GM18517 (cell line): ENCODE data around the gene C22orf39.

Source experiments
- ATAC-seq: cut with Tn5 transposase; IDR thresholded peaks from one replicate; pipeline ENCODE4 v1.9.1; 2021; ENCODE audit warnings: mild to moderate bottlenecking, moderate library complexity; ENCODE audit not compliant: unreplicated experiment

The C22orf39 gene, protein sequence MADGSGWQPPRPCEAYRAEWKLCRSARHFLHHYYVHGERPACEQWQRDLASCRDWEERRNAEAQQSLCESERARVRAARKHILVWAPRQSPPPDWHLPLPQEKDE

DNA sequence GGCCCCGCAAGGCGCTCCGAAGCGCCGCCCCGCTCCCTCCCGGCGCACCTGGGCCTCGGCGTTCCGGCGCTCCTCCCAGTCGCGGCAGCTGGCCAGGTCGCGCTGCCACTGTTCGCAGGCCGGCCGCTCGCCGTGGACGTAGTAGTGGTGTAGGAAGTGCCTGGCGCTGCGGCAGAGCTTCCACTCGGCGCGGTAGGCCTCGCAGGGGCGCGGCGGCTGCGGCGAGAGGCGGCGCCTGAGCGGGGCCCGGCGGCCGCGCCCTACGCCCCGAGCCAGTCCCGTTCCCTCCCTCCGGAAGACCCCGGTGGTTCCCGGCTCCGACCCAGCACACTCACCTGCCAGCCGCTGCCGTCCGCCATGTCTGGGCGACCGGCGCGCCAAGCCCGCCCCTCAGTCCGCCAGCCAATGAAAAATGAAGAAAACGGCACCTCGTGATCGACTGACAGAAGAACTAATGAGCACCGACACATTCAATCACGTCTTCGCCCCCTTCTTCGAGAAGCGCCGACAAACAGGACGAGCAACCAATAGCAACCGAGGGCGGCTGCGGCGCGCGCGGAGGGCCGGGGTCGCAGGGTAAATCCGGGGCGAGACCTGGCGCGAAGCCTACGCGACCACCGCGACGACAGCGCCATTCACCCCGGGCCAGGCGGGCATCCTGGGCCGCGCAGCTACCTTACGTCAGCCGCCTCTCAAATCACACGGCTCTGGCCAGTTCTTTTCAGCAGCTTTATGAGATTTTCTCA, at the start of gene C22orf39:
Gene C22orf39 (minus strand): TSS at position 382 of the 746 bp plus-strand sequence. CDS start 23 bp downstream, at position 359.
- peak; percentile 83 for ATAC-seq

DNA sequence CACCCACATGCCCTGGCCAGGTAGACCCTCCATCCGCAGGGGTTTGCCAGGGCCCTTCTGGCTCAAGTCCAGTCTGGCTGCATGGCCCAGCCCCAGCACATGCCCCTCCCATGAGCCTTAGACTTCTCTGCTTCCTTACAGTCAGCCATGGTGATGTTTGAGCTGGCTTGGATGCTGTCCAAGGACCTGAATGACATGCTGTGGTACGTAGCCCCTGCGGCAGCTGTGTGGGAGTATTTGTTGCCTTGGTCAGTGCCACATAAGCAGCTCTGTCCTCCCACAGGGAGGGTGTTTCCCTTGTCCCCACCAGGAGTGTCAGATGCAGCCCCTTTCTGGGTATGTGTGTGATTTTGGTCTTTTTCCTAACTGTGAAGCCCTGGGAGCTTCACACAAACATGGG, 49.7 kb upstream of the C22orf39 start:
- no peak for ATAC-seq

DNA sequence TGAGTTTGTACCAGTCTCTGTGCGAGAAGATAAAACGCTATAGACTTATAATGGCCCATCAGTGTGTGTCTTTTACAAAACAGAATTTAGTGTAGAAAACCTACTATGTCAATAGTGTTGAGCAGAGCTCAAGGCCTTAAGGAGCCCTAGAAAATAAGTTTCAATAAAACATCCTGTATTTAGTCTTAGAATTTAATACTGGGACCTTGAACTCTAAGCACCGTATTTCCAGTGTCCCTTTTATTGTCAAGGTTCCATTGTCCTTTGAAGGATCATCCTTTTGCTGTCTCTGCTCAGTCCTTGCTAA, 48.8 kb upstream of the C22orf39 start:
- ATAC-seq, result no peak

DNA sequence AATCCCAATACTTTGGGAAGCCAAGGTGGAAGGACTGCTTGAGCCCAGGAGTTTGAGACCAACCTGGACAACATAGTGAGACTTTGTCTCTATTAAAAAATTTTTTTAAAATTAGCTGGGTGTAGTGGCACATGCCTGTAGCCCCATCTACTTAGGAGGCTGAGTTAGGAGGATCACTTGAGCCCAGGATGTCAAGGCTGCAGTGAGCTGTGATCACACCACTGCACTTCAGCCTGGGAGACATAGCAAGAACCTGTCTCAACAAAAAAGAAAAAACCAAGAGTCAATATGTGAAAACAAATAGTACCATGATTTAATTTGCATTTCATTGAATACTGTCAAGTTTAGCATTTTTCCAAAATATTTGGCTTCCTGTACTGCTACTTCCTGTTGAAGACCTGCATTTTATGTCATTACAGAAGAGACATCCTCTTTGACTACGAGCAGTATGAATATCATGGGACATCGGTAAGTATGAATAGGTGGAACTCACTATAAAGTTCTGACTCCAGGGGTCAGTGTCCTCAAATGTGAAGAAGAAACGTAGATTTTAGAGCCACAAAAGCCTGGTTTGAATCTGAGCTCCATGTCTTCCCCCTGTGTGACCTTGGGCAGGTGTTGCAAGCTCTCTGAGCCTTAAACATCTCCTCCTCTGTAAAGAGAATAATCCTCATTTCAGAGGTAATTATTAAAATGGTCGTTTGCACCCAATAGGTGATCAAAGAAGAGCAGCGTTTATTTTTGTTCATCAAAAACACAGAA, 48.2 kb upstream of the C22orf39 start:
- no peak for ATAC-seq

DNA sequence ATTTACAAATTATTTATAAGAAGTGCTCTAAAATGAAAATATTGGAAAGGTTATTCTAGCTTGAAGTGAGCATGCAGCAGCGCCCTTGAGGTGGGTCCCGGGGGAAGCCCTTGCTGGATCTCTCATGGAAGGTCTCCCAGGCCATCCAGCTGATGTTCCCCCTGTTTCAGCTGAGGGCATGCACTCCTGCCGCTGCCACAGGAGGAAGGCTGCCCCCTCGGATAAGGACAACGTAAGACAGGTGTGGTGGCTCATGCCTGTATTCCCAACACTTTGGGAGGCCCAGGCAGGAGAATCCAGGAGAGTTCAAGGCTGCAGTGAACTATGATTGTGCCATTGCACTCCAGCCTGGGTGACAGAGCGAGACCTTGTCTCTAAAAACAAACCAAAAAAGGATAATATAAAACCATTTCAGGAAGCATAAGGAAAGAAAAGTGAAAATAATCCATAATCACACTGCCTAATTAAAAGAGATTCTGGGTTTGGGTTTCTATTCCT, 47.2 kb upstream of the C22orf39 start:
- no peak for ATAC-seq

DNA sequence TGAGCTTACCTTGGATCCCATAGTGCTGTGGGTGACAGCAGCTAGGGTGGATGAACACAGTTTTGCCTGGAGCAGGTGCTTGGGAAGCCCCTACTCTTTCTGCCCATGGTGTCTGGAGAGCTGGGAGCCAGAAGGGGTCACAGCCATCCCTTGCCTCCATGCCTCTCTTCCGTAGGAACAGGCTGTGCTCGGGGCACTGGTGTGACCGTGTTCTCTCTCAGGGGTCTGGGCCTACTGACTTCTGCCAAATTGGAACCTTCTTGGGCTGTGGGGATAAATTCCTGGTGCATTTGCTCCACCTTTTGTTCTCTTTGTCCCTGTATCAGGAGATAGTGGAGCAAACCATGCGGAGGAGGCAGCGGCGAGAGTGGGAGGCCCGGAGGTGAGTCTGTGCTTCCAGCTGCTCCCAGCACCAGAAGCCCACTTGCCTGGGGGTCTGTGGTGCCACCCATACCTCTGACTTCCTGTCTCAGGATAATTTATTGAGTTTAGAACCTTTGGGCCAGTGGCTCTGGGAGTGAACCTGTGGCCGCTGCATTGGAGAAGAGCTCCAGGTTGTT, 46.6 kb upstream of the C22orf39 start:
- ATAC-seq, result no peak

DNA sequence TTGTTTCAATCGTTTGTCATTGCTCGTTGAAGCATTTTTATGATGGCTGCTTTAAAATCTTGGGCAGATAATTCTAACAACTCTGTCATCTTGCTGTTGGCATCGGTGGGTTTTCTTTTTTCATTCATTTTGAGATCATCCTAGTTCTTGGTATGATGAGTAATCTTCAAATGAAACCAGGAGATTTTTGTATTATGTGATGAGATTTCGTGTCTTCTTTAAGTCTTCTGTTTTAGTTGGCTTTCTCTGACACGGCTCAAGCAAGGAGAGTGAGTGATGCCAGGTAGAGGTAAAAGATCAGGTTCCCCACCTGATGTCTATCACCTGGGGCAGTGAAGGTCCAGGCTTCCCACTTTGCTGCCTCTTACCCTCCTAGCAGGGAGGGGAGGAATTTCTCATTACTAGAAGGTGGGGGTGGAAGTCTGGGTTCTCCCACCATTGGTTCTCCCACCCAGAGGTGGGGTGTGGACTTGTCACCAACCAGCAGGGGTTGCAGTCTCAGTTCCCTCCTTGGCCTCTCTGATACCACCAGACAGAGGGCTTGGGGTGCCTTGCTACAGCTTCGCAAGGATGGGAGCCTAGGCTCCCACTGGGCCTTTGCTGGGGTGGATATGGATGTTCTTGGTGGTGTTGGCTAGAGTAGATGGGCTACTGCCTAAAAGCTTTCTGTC, 45.1 kb upstream of the C22orf39 start:
- ATAC-seq, result no peak

DNA sequence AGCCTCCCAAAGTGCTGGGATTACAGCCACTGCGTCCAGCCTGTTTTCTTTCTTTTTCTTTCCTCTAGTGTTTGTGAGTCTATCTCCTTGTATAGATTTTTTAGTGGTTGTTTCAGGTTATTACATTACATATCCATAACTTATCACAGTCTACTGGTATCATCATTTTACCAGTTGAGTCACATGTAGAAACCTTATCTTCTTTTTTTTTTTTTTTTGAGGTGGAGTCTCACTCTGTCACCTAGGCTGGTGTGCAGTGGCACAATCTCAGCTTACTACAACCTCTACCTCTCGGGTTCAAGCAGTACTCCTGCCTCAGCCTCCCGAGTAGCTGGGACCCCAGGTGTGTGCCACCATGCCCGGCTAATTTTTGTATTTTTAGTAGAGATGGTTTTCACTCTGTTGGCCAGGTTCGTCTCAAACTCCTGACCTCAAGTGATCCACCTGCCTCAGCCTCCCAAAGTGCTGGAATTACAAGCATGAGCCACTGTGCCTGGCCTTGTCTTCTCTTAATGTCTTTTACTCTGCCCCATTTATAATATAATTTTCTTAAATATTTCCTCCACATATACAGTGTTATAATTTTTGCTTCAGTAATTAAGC, 43.2 kb upstream of the C22orf39 start:
- ATAC-seq, result no peak

DNA sequence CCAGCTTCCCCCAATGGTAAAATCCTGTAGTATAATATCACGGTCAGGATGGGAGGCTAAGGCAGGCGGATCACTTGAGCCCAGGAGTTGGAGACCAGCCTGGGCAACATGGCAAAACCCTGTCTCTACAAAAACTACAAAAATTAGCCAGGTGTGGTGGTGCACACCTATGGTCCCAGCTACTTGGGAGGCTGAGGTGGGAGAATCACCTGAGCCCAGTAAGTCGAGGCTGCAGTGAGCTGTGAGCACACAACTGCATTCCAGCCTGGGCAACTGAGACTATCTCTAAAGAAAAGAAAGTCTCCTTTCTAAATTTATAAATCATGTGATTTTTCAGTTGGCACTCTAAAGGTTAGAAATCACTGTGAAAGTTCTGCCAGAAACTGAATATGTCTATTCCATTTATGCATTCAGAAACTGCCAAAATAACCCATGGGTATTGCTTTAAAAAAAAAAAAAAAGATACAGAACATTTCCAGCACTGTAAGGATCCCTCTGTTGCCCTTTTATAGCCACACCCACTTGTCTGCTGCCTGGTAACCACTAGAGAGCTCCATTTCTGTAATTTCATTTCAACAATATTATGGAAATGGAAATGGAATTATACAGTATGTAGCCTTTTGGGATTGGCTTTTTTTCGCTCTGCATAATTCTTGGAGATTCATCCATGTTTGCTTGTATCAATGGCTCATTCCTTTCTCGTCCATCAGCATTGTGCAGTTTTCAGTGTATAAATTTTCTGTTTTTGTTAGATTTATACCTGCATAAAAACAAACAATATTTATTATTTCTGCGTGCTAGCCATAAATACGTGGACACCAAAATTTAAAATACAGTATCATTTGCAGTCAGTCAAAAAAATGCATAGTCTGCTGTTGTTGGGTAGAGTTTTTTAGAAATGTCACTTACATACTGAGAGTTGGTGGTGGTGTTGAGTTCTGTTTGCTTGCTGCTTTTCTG, 41.7 kb upstream of the C22orf39 start:
- no peak for ATAC-seq

DNA sequence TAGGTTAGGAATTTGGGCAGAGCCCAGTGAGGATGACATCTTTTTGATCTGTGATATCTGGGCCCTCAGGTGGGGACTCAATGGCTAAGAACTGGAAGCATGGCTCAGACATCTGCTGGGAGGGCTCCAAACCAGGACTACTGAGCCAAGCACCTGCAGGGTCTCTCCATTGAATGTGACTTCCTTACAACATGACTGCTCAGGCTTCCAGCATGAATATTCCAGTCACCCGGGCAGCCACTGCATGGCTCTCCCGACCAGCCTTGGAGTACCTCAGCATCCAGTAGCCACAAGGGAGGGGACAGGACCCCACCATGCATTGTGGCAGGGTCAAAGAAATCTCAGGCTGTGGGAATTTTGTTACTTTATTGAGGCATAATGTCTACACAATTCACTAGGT, 40.8 kb upstream of the C22orf39 start:
- ATAC-seq, result no peak

DNA sequence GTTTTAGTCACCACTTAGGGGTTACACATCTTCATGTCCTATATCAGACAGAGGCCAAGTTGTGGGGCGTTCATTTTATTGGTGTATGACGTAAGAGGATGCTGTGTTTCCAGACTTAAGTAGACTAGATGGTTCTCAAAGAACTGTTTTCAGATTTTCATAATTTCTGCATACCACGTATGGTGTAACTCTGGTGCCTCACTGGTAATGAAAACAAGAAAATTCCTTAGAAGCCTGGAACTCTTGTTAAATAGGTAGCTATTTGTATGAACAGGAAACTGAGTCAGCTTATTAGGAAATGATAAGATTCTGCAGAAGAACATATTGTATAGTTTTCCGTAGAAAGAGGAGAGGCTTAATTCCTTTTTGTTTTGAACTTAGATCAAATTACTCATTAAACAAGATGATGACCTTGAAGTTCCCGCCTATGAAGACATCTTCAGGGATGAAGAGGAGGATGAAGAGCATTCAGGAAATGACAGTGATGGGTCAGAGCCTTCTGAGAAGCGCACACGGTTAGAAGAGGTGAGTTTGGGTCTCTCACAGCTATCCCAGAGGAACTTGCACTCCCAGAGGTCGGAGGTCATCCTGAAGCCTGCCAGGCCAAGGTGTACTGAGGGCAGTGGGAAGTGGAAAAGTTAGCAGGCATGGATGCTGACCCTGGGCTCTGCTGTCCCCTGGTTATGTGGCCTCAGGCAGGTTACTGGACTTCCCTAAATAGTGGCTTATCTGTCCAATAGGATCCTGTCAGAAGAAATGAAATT, 36.2 kb upstream of the C22orf39 start:
- ATAC-seq, result no peak

DNA sequence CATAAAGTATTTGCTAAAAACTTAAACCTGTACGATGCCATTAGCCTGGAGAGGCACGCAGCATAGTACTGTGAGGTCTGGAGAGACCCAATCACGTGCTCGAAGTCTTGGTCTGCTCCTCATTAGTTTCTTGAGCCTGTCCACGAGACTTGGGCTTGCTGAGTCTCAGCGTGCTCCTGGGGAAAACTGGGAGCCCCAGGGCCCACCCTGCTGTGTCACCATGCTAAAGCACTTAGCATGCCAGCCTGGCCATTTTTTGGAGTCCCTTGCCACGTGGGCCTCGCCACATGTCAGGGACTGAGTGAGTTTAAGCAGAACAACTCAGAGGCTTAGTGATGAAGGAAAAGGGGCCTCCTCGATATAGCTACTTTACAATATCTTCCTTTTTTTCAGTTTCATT, 34.8 kb upstream of the C22orf39 start:
- no peak for ATAC-seq

DNA sequence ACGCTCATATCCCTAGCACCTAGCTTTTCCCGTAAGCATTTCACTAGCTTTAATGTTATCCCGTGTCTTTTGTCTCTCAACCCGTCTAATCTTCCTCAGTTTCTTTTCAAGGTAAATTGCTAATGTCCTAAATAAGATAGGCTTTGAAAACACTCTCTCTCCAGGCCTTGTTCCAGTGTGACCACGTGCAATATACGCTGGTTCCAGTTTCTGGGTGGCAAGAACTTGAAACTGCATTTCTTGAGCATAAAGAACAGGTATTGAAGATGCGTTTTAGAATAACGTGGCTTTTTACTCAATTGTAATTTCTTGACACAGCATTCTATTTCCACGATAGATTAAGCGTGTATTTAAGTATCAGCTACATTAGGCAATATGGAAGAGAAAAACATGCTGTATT, 33.3 kb upstream of the C22orf39 start:
- no peak for ATAC-seq

DNA sequence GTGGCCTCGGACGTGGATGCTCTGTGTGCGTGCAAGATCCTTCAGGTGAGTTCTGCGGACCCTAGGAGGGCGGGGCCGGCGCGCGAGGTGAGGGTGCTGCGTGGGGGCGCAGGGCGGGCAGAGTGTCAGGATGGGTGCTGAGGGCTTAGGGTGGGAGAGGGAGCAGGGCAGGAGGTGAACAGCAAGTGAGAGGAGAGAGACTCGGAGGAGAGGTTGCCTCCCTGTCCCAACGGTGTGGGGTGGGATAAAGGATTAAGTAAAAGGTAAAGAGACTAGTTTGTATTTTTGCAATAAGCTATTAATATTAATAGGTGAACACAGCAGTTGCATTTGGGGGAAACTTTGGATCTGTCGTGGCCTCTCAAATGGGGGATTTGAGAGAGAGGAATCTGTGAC, 32.7 kb upstream of the C22orf39 start:
- peak; percentile 2 for ATAC-seq

DNA sequence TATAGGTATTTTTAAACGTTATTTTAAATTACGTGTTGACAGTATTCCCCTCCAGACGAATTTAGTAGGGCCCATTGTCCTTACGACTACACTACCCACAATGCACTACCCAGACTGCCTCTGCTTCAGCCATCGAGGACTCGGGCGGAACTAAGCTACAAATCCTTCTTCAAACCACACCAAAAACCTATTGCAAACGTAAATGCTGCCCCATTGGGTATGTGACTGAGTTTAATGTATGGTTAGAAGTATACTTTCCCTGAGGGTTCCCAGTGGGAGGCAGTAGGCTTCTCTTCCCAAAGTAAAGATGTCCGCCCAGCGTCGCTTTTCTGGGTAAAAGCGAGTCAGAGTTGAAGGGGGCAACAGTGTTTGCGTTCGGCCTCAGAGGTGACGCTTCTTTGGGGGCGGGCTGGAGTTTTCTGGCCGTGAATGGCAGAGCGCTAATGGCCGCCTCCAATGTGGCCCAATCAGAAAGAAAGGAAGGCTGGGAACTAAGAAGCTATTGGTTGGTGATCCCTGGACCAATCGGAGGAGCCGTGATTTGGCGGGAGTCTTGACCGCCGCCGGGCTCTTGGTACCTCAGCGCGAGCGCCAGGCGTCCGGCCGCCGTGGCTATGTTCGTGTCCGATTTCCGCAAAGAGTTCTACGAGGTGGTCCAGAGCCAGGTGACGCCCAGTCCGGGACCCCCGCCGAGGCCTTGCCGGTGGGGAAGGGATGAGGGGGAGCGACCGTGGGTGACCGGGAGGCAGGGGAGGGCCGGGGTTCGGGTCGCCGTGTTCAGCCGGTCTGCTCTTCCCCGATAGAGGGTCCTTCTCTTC, 32.1 kb upstream of the C22orf39 start, which contains the start of gene CDC45:
Gene CDC45 (plus strand): TSS at position 566 of the 818 bp plus-strand sequence. CDS start 49 bp downstream, at position 615.
- ATAC-seq, result peak; percentile 81

DNA sequence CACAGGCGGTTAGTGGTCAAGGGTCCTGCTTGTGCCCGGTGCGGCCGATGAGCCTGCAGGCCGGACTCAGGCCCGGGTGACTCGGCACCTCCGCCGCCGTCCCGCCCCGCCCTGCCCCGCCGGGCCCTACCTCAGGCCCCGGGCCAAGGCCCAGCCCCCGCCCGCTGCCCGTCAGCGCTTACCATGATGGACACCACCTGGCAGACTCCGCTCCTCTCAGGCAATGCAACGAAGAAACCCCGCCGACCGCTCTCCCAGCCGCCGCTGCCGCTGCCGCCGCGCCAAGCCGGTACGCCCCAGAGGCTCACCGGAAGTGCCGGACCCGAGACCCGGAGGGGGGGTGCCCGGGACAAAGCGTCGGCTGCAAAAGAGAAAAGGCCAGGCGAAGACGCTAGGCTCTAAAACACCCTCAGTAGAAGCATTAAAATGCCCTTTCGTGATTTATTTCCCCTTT, 31.4 kb upstream of the C22orf39 start, which contains the start of gene UFD1:
Gene UFD1 (minus strand): TSS at position 293 of the 454 bp plus-strand sequence. CDS start 108 bp downstream, at position 185.
- ATAC-seq, result peak; percentile 41

DNA sequence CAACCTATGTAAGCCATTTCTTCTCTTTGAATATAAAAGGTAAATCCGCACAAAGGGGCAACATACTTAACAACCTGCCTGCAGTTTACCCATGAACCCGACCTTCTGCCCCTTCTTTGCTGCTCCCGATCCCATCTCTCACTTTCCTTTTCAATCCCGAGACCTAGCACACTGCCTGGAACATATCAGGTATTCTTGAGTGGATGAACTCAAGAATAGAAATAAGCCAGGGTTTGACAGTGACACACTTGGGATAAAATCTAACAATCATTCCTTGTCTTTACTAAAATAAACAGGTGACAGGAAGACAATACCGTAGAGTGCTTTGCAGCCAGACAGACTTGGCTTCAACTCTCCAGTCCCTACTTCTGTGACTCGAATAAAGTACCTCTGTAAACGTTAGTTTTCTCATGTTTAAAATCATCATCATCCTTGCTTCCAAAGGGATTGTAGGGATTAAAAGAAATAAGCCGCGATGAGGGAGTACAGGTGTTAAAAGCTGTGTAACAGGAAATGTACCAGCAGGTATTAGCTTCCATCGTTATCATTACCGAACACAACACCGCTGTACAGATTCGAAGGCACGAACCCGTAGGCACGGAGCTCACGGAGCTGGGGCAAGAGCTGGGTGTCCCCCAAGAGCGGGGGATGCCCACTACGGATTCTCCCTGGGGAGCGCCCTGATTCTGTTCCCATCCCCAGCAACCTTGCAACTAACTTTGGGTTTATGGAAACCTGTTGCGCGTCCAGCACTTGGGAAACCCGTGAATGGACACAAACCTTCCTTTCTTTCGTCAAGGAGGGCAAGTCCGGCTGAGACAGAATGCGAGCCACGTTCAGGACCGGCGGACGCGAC, 30.8 kb upstream of the C22orf39 start:
- no peak for ATAC-seq
